NOMO-1 treated with dmso at 0.1 percent for 144 hours (cell line): ENCODE data around the gene HOXD4.

Experiments
- DNase-seq: peaks from one replicate; lab custom pipeline; 2025; ENCODE audit not compliant: unreplicated experiment; lab: John Stamatoyannopoulos, UW

HOXD4 gene

DNA sequence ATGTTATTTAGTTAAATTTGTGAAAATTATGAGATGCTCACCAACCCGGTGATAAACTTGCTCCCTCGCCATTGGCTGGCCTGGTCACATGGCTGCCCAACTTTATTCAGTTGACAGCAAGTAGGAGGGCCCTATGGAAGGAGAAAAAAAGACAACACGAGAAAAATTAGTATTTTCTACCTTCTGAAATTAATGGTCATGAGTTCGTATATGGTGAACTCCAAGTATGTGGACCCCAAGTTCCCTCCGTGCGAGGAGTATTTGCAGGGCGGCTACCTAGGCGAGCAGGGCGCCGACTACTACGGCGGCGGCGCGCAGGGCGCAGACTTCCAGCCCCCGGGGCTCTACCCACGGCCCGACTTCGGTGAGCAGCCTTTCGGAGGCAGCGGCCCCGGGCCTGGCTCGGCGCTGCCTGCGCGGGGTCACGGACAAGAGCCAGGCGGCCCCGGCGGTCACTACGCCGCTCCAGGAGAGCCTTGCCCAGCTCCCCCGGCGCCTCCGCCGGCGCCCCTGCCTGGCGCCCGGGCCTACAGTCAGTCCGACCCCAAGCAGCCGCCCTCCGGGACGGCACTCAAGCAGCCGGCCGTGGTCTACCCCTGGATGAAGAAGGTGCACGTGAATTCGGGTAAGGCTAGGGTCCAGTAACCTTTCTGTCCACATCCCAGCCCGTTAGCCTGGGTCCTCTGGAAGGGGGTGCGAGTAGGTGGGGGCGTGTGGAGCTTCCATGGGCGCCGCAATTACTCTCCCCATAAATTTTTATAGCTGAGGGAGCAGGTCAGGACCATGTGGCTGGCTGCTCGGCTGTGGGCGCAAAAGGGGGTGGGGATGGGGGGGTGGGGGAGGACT lies at the start of gene HOXD4:
Gene HOXD4 (plus strand): TSS at position 109 of the 846 bp plus-strand sequence. CDS start 84 bp downstream, at position 193.
- no peak for DNase-seq

- no peak for DNase-seq
Measured at GRCh38 chr2:176101842-176102241, 49.5 kb upstream of the HOXD4 start.

DNA sequence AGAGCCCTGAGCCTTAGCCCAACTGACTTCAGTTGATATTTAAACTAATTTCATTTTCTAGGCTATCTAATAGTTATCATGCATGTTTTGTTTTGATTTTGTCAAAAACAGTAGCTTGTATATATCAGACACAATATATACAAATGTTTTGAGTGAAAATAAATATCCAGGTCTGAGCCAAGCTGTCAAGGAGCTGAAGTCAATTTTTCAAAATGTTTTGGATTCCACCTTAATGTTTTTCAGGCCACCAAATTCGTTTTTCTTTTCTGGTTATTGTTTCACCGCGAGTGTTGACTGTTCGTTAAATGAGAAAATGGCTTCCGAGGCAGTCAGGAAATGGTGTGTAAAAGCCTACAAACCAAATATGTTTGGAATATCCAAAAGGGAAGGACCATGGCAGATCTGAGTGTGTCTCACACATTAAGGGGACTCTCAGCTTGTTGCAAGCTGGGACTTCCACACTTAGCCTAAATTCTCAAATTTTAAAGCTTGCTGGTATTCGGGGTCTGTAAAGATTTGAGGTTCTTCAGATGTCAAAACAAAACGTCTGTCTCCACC lies 49.0 kb upstream of the HOXD4 start:
- DNase-seq = no peak

- no peak for DNase-seq
Measured at GRCh38 chr2:176103194-176103593, 48.2 kb upstream of the HOXD4 start.

- no peak for DNase-seq
Measured at GRCh38 chr2:176103742-176104315, 47.5 kb upstream of the HOXD4 start.

DNA sequence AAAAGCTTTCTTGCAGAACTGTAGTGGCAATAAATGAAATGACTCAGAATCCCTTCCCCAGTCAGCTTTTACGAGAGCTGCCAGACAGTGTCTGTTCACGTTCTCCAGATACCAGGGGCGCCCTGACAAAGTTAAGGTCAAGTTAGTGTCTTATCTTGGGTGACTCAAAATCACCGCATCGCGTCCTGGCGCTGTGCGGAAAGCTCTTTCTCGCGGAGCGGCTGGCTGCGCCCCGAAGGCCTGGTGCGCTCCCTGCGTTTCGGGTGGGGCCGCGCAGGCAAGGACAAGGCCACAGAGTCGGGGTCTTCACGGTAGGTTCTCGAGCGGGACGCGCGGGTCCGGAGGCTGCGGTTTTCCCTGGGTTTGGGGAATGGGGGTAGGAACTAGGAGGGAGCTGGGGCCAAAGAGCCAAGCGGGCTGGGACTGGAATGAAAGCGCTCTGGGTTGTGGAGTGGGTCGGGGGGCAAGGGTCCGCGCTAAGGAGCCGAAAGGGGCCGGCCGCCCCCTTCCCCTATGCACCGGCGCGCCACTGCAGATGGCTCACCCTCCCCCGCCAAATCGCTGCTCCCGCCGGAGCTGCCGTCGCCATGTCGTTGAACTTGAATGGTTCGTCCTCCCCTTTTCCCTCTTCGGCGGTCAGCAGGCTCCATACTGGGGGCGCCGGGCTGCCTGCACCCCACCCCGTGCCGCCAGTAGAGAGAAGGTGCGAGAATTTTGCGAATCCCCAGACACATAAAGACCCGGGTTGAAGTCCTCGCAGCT lies 46.9 kb upstream of the HOXD4 start:
- DNase-seq = no peak

- no peak for DNase-seq
Measured at GRCh38 chr2:176105078-176105729, 46.1 kb upstream of the HOXD4 start.

GRCh38 chr2:176105730-176106580 lies 45.4 kb upstream of the HOXD4 start:
- no peak for DNase-seq

DNA sequence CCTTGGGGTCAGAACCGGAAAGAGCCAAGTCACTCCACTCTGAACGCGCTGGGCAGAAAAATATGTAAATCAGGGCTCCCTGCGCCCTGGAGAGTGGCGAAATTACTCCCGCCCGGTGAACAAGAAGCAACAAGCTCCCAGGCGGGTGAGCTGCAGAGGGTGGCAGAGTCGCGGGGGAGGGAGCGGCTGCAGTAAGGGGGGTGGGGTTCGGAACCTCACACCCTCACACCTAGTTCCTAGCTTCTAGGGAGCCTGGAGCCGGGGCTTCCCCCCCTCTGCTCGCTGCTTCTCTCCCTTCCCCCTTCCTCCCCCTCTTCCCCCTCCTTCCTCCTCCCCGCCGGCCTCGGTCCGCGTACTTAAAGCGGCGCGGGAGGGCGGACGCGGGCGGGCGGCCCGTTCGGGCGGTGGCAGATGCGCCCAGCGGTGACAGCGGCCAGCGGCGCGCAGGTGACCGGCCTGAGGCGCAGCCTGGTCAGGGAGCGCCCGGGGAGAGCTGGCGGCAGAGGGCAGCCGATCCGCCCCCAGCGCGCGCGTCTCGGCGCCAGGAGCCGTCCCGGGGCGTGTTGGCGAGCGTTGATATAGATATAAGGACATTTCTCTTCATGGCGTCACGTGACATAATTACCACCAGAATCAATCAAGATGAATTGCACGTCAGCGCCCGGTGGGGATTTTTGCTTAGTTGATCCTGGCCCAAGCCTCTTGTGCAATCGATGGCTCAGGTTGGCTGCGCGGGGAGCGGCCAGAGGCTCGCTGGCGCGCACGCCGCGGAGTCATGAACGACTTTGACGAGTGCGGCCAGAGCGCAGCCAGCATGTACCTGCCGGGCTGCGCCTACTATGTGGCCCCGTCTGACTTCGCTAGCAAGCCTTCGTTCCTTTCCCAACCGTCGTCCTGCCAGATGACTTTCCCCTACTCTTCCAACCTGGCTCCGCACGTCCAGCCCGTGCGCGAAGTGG lies 44.5 kb upstream of the HOXD4 start, which contains the start of gene HOXD11:
Gene HOXD11 (plus strand): TSS at position 700 of the 959 bp plus-strand sequence. CDS start 76 bp downstream, at position 776.
- no peak for DNase-seq

DNA sequence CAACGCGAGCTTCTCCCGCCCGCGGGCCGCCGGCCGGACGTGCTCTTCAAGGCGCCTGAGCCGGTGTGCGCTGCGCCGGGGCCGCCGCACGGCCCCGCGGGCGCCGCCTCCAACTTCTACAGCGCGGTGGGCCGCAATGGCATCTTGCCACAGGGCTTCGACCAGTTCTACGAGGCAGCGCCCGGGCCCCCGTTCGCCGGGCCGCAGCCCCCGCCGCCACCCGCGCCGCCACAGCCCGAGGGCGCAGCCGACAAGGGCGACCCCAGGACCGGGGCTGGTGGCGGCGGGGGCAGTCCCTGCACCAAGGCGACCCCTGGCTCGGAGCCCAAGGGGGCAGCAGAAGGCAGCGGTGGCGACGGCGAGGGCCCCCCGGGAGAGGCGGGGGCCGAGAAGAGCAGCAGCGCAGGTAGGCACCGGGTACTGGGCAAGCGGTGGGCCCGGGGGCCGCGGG lies 43.6 kb upstream of the HOXD4 start:
- no peak for DNase-seq

- DNase-seq = no peak
Measured at GRCh38 chr2:176109192-176109901, 42.0 kb upstream of the HOXD4 start.

DNA sequence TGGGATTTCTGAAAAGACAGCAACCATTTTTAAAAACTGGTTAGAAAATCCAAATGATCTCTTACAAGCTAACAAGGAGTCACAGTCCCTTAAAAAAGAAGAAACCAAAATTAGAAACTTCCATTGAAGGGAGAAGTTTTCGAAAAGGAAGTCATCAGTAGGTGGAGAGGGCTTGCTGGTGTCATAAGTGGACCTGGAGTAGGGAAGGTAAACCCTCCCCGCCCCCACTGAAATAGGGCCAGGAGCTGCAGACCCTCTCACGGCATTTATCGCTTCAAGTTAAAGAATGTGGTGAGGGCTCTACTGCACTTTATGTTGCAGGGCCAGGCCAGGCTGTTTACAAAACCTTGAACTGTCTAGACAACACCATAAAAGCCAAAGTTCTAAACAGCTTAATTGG lies 41.4 kb upstream of the HOXD4 start:
- DNase-seq = no peak

- DNase-seq = no peak
Measured at GRCh38 chr2:176110415-176111308, 40.7 kb upstream of the HOXD4 start.

GRCh38 chr2:176111309-176111663 lies 40.1 kb upstream of the HOXD4 start:
- DNase-seq = no peak

- no peak for DNase-seq
Measured at GRCh38 chr2:176111846-176112374, 39.4 kb upstream of the HOXD4 start.

- DNase-seq = no peak
Measured at GRCh38 chr2:176112375-176113302, 38.7 kb upstream of the HOXD4 start.
